Pancreas (tissue), 10 donors: ENCODE data around the gene SNED1. TPM values are rescaled to one million over a fixed set of nuclear protein-coding genes. Genes with fewer than 3 reads are reported as not detected.

ENCODE experiments used
- ATAC-seq, 4 donors: fragments of 200-7000 bp; cut with Tn5 transposase; one replicate each; pipeline versions ENCODE4 v1.8.0 to v1.9.1; 2020; ENCODE audit warnings: mild to moderate bottlenecking in 4 of 4, moderate library complexity in 4 of 4
- DNase-seq, 6 donors: peaks; one replicate each; pipeline ENCODE4 v3.0.0-alpha.2; 2020
- FAIRE-seq: peaks from 2 replicates; lab custom pipeline; 2012; peaks lifted over from hg19 to GRCh38; lab: Jason Lieb, UNC
- H3K27ac ChIP-seq, 4 donors: fragments of 200-600 bp; sonication (generic); 1 replicate in 3 of 4; 2 replicates in 1 of 4; pipeline versions ENCODE4 v1.5.0 to v1.8.0; 2020
- H3K27me3 ChIP-seq, 4 donors: fragments of 200-600 bp; one replicate each; pipeline ENCODE4 v1.8.0; 2021
- H3K36me3 ChIP-seq, 3 donors: fragments of 200-600 bp; sonication (generic) in 1 of 3; one replicate each; pipeline versions ENCODE4 v1.5.0 to v1.8.0; 2020 to 2021
- H3K4me1 ChIP-seq, 3 donors: fragments of 200-600 bp; one replicate each; pipeline ENCODE4 v1.8.0; 2021
- H3K4me3 ChIP-seq, 4 donors: fragments of 200-600 bp; sonication (generic) in 2 of 4; one replicate each; pipeline versions ENCODE4 v1.5.0 to v1.8.0; 2020 to 2021
- H3K9me3 ChIP-seq, 4 donors: fragments of 200-600 bp; one replicate each; pipeline ENCODE4 v1.8.0; 2021
- CTCF ChIP-seq, 4 donors: fragments of 200-600 bp; sonication (generic) in 3 of 4; IDR thresholded peaks; one replicate each; pipeline versions ENCODE4 v1.5.0 to v1.8.0; 2021; ENCODE audit warnings: antibody characterized with exemption in 4 of 4
- WGBS, 2 donors: extraction: QIAGEN DNeasy Blood & Tissue Kit; methylation state at CpG; one replicate each; pipeline ENCODE4 v1.1.7; 2013; 5-methylcytosine and 5-hydroxymethylcytosine counted together
- intact Hi-C, 3 donors: fragments of 100-400 bp; cut with DNase I; formaldehyde crosslinking; loops; one replicate each; pipeline versions ENCODE4 v1.11.1 to v1.14.2; 2022
- polyA plus RNA-seq, 2 donors: library from polyadenylated mRNA; stranded (reverse); fragments of 200-250 nt; gene quantifications; one replicate each; pipeline ENCODE4 v1.2.3, GENCODE V29; 2013
- total RNA-seq, 6 donors: library from RNA; stranded (reverse); fragmentation: NEBNext Ultra II Directional in 4 of 6; extraction: Animal tissue kit (Norgen Biotek cat#: 25700) in 4 of 6; gene quantifications; one replicate each; pipeline versions ENCODE4 v1.2.1 to v1.2.4, GENCODE V29; 2021 to 2023
- donor health status: healthy with polysubstance abuse.
- donor health status: DM: no; HTN: no; CAD: no; lungs with moderate emphysema.
- donor health status: DM: no; HTN: no; CAD: no.
- donor health status: control.
- donor health status: control.
- donor health status: Bipolar disorder and iron deficiency.
- donor health status: DM: yes; HTN: yes; CAD: no.
- donor health status: DM: no; HTN: no; CAD: no.
- donor health status: DM: no; HTN: no; CAD: no.
- donor health status: DM: yes; HTN: yes; CAD: no.

Gene SNED1
- total and polyA plus RNA-seq, 8 donors, result 6.6 to 19.2 (median 10.0) TPM

GRCh38 chr2:241087420-241088268 lies 89.2 kb downstream of the SNED1 start:
- no peak for TF ChIP-seq CTCF (IDR thresholded peaks at IDR 0.05)
- Histone ChIP-seq H3K36me3 (peaks cover 0 to 54% (median 17%) of the 10 kb centered on the region in 3 donors), H3K27ac (no peak overlapping the region), H3K4me1 (no peaks in the 10 kb centered on the region), H3K27me3 (no peaks in the 10 kb centered on the region), H3K9me3 (no peaks in the 10 kb centered on the region), H3K4me3 (no peak overlapping the region)
- no peak for ATAC-seq
- intact Hi-C loops, result no loop called here
- no peak for DNase-seq
- FAIRE-seq, result no peak
- whole genome bisulfite sequencing, 2 donors, result 94 to 95% methylated on average over 29 of the region's 29 CpGs

GRCh38 chr2:241088376-241088775 lies 90.0 kb downstream of the SNED1 start:
- no peak for FAIRE-seq
- peaks cover 0 to 55% (median 21%) of the 10 kb centered on the region in 3 donors for H3K36me3 ChIP-seq
- intact Hi-C loops, result no loop called here

GRCh38 chr2:241088791-241089732 lies 90.6 kb downstream of the SNED1 start:
- H3K4me3 ChIP-seq, result no peak overlapping the region
- ATAC-seq (peak in 1 of 4 donors; percentile 11), FAIRE-seq (no peak), DNase-seq (no peak)
- WGBS, 2 donors, result 84 to 88% methylated on average over 20 of the region's 20 CpGs
- no peaks in the 10 kb centered on the region for H3K27me3 ChIP-seq
- H3K36me3 ChIP-seq, result peaks cover 0 to 61% (median 21%) of the 10 kb centered on the region in 3 donors
- no peaks in the 10 kb centered on the region for H3K4me1 ChIP-seq
- intact Hi-C loops, result no loop called here
- TF ChIP-seq CTCF (IDR thresholded peaks at IDR 0.05), result no peak
- peak overlapping the region in 1 of 4 donors; percentile 33 for H3K27ac ChIP-seq
- H3K9me3 ChIP-seq, result no peaks in the 10 kb centered on the region

More at GRCh38 chr2:241088376-241088775, 90.0 kb downstream of the SNED1 start:
- Histone ChIP-seq H3K4me1 (no peaks in the 10 kb centered on the region), H3K27ac (no peak overlapping the region), H3K4me3 (no peak overlapping the region), H3K27me3 (no peaks in the 10 kb centered on the region), H3K9me3 (no peaks in the 10 kb centered on the region)
- WGBS, 2 donors, result 88 to 91% methylated on average over 8 of the region's 8 CpGs
- DNase-seq (no peak), ATAC-seq (no peak)
- no peak for TF ChIP-seq CTCF (IDR thresholded peaks at IDR 0.05)

GRCh38 chr2:241091201-241091600 lies 92.8 kb downstream of the SNED1 start:
- H3K9me3 ChIP-seq, result no peaks in the 10 kb centered on the region
- no peak overlapping the region for H3K27ac ChIP-seq

More at GRCh38 chr2:241091201-241091600, 92.8 kb downstream of the SNED1 start:
- WGBS, 2 donors, result 65 to 70% methylated on average over 10 of the region's 10 CpGs
- Histone ChIP-seq H3K4me3 (no peak overlapping the region), H3K4me1 (no peaks in the 10 kb centered on the region), H3K27me3 (no peaks in the 10 kb centered on the region), H3K36me3 (peaks cover 0 to 79% (median 25%) of the 10 kb centered on the region in 3 donors)
- intact Hi-C loops, result no loop called here
- no peak for ATAC-seq
- DNase-seq, result no peak
- no peak for TF ChIP-seq CTCF (IDR thresholded peaks at IDR 0.05)
- no peak for FAIRE-seq
